Pancreas (tissue), 10 donors: ENCODE measurements around the gene AFG3L2. TPM values are rescaled to one million over a fixed set of nuclear protein-coding genes. Genes with fewer than 3 reads are reported as not detected.

Experiments
- ATAC-seq, 4 donors: fragments of 200-7000 bp; cut with Tn5 transposase; one replicate each; pipeline versions ENCODE4 v1.8.0 to v1.9.1; 2020; ENCODE audit warnings: mild to moderate bottlenecking in 4 of 4, moderate library complexity in 4 of 4
- DNase-seq, 6 donors: peaks; one replicate each; pipeline ENCODE4 v3.0.0-alpha.2; 2020
- FAIRE-seq: peaks from 2 replicates; lab custom pipeline; 2012; peaks lifted over from hg19 to GRCh38; lab: Jason Lieb, UNC
- H3K27ac ChIP-seq, 4 donors: fragments of 200-600 bp; sonication (generic); 1 replicate in 3 of 4; 2 replicates in 1 of 4; pipeline versions ENCODE4 v1.5.0 to v1.8.0; 2020
- H3K27me3 ChIP-seq, 4 donors: fragments of 200-600 bp; one replicate each; pipeline ENCODE4 v1.8.0; 2021
- H3K36me3 ChIP-seq, 3 donors: fragments of 200-600 bp; sonication (generic) in 1 of 3; one replicate each; pipeline versions ENCODE4 v1.5.0 to v1.8.0; 2020 to 2021
- H3K4me1 ChIP-seq, 3 donors: fragments of 200-600 bp; one replicate each; pipeline ENCODE4 v1.8.0; 2021
- H3K4me3 ChIP-seq, 4 donors: fragments of 200-600 bp; sonication (generic) in 2 of 4; one replicate each; pipeline versions ENCODE4 v1.5.0 to v1.8.0; 2020 to 2021
- H3K9me3 ChIP-seq, 4 donors: fragments of 200-600 bp; one replicate each; pipeline ENCODE4 v1.8.0; 2021
- WGBS, 2 donors: extraction: QIAGEN DNeasy Blood & Tissue Kit; methylation state at CpG; one replicate each; pipeline ENCODE4 v1.1.7; 2013; 5-methylcytosine and 5-hydroxymethylcytosine counted together
- intact Hi-C, 3 donors: fragments of 100-400 bp; cut with DNase I; formaldehyde crosslinking; loops; one replicate each; pipeline versions ENCODE4 v1.11.1 to v1.14.2; 2022
- polyA plus RNA-seq, 2 donors: library from polyadenylated mRNA; stranded (reverse); fragments of 200-250 nt; gene quantifications; one replicate each; pipeline ENCODE4 v1.2.3, GENCODE V29; 2013
- total RNA-seq, 6 donors: library from RNA; stranded (reverse); fragmentation: NEBNext Ultra II Directional in 4 of 6; extraction: Animal tissue kit (Norgen Biotek cat#: 25700) in 4 of 6; gene quantifications; one replicate each; pipeline versions ENCODE4 v1.2.1 to v1.2.4, GENCODE V29; 2021 to 2023
- TF ChIP-seq, protein P1 (sequence below), 4 donors: fragments of 200-600 bp; sonication (generic) in 3 of 4; IDR thresholded peaks; one replicate each; pipeline versions ENCODE4 v1.5.0 to v1.8.0; 2021; ENCODE audit warnings: antibody characterized with exemption in 4 of 4
- donor health status: healthy with polysubstance abuse.
- donor health status: DM: no; HTN: no; CAD: no; lungs with moderate emphysema.
- donor health status: DM: no; HTN: no; CAD: no.
- donor health status: control.
- donor health status: control.
- donor health status: Bipolar disorder and iron deficiency.
- donor health status: DM: yes; HTN: yes; CAD: no.
- donor health status: DM: no; HTN: no; CAD: no.
- donor health status: DM: no; HTN: no; CAD: no.
- donor health status: DM: yes; HTN: yes; CAD: no.

The AFG3L2 gene
- total and polyA plus RNA-seq, 8 donors: 13.6 to 31.1 (median 23.4) TPM

DNA sequence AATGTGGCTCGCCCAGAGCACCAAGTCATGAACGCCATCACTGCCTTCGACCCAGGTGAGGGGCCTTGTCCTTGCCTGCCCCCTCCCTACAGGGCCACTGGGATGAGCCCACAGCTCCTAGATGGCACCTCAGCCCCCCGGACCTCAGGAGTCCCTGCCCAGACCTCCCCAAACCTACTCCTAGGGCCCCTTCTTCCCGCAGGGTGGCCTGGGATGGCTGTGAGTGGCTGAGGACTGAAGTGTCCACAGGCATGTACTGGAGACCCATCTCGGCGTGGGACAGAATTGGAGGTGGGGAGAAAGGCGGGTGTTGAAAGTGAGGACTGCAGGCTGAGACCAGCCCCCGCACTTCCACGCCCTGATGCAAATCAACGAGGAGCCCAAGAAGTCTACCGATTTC is 71.8 kb downstream of the AFG3L2 start:
- intact Hi-C loops: no loop called here
- Histone ChIP-seq H3K27me3 (no peaks in the 10 kb centered on the region), H3K27ac (no peak overlapping the region), H3K4me3 (no peak overlapping the region), H3K4me1 (peaks cover 0 to 6% (median 0%) of the 10 kb centered on the region in 3 donors), H3K36me3 (no peaks in the 10 kb centered on the region), H3K9me3 (no peaks in the 10 kb centered on the region)
- no peak for DNase-seq
- no peak for FAIRE-seq
- TF ChIP-seq, protein P1, sequence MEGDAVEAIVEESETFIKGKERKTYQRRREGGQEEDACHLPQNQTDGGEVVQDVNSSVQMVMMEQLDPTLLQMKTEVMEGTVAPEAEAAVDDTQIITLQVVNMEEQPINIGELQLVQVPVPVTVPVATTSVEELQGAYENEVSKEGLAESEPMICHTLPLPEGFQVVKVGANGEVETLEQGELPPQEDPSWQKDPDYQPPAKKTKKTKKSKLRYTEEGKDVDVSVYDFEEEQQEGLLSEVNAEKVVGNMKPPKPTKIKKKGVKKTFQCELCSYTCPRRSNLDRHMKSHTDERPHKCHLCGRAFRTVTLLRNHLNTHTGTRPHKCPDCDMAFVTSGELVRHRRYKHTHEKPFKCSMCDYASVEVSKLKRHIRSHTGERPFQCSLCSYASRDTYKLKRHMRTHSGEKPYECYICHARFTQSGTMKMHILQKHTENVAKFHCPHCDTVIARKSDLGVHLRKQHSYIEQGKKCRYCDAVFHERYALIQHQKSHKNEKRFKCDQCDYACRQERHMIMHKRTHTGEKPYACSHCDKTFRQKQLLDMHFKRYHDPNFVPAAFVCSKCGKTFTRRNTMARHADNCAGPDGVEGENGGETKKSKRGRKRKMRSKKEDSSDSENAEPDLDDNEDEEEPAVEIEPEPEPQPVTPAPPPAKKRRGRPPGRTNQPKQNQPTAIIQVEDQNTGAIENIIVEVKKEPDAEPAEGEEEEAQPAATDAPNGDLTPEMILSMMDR (IDR thresholded peaks at IDR 0.05): no peak
- ATAC-seq: no peak
- 61 to 62% methylated on average over 12 of the region's 12 CpGs for WGBS, 2 donors

DNA sequence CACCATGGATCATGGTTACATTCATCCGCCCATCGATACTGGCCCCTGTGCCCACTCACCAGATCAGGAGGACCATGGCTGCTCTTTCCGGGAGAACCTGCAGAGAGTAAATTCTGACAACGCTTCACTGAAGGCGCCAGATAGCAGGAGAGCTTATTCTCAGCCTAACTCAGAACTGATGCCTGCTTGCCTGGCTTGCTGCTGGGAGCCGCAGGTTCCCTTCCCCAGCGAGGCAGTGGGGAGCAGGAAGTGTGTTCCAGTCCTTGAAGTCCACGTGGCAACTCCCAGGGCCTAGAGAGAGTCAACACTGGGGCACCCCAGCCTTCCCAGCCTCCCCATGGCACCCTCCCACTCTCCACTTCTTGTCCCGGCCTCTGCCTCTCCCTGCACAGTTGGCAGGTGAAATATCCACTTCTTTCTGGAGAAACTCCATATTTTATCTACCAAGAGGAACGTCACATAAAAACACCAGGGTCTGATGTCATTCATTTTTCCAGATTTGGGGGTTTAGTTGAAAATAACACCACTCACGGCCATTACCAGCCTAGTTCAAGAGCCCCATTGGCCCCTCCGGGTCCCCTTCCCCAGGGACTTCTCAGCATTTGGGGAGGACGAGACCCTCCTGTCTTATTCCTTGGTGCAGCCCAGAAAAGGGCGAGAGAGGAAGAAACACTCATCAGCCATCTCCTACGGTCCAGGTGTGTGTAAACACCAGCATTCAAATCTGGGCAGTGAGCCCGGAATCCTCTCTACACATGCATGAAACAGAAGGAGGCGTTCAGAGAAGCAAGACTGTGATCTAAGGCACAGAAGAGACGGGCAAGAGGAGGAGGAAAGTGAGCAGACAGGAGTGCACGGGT is 72.4 kb downstream of the AFG3L2 start:
- WGBS, 2 donors: 42 to 45% methylated on average over 19 of the region's 19 CpGs
- H3K9me3 ChIP-seq: no peaks in the 10 kb centered on the region
- no peaks in the 10 kb centered on the region for H3K4me1 ChIP-seq
- no peak for FAIRE-seq
- no peak overlapping the region for H3K27ac ChIP-seq
- ATAC-seq: peak in 3 of 4 donors; percentile 54 to 58 (median 55)
- no peak overlapping the region for H3K4me3 ChIP-seq
- intact Hi-C loops: loop anchor here in 1 of 3 donors (5.0 kb wide), 1 partner anchor 52 kb away; the partner anchor contains the start of gene CIDEA
- DNase-seq: peak in 4 of 6 donors; percentile 58 to 71 (median 63)
- H3K36me3 ChIP-seq: no peaks in the 10 kb centered on the region
- TF ChIP-seq, protein P1 (IDR thresholded peaks at IDR 0.05): no peak
- no peaks in the 10 kb centered on the region for H3K27me3 ChIP-seq

- no peaks in the 10 kb centered on the region for H3K36me3 ChIP-seq
- no peak overlapping the region for H3K4me3 ChIP-seq
- no peak overlapping the region for H3K27ac ChIP-seq
- no peaks in the 10 kb centered on the region for H3K4me1 ChIP-seq
- DNase-seq: no peak
- WGBS, 2 donors: 83 to 88% methylated on average over 14 of the region's 14 CpGs
- FAIRE-seq: no peak
- no peak for ATAC-seq
- H3K9me3 ChIP-seq: no peaks in the 10 kb centered on the region
- TF ChIP-seq, protein P1 (IDR thresholded peaks at IDR 0.05): no peak
- intact Hi-C loops: loop anchor here in 1 of 3 donors (5.0 kb wide), 1 partner anchor 50 kb away; the partner anchor contains the start of gene CIDEA
- no peaks in the 10 kb centered on the region for H3K27me3 ChIP-seq
These were observed 74.5 kb downstream of the AFG3L2 start for GRCh38 chr18:12302391-12303147.

GRCh38 chr18:12301263-12302005 is 75.6 kb downstream of the AFG3L2 start:
- intact Hi-C loops: loop anchor here in 1 of 3 donors (5.0 kb wide), 1 partner anchor 49 kb away; the partner anchor contains the start of gene CIDEA
- TF ChIP-seq, protein P1 (IDR thresholded peaks at IDR 0.05): no peak
- ATAC-seq (no peak), DNase-seq (no peak), FAIRE-seq (no peak)
- Histone ChIP-seq H3K27me3 (no peaks in the 10 kb centered on the region), H3K9me3 (no peaks in the 10 kb centered on the region), H3K27ac (no peak overlapping the region), H3K36me3 (no peaks in the 10 kb centered on the region), H3K4me3 (no peak overlapping the region), H3K4me1 (no peaks in the 10 kb centered on the region)
- WGBS, 2 donors: 85 to 86% methylated on average over 13 of the region's 13 CpGs
